HG03439 (cell line): ENCODE data around the gene EIF3B.
"Not testable (repeated sequence)": the region's sequence is repeated elsewhere in the genome, so short reads cannot be mapped to it uniquely, and the experiment has no call there.

Experiments used
- ATAC-seq: cut with Tn5 transposase; IDR thresholded peaks from one replicate; pipeline ENCODE4 v1.9.1; 2021; ENCODE audit warnings: mild to moderate bottlenecking, moderate library complexity; ENCODE audit not compliant: unreplicated experiment

The EIF3B gene

DNA sequence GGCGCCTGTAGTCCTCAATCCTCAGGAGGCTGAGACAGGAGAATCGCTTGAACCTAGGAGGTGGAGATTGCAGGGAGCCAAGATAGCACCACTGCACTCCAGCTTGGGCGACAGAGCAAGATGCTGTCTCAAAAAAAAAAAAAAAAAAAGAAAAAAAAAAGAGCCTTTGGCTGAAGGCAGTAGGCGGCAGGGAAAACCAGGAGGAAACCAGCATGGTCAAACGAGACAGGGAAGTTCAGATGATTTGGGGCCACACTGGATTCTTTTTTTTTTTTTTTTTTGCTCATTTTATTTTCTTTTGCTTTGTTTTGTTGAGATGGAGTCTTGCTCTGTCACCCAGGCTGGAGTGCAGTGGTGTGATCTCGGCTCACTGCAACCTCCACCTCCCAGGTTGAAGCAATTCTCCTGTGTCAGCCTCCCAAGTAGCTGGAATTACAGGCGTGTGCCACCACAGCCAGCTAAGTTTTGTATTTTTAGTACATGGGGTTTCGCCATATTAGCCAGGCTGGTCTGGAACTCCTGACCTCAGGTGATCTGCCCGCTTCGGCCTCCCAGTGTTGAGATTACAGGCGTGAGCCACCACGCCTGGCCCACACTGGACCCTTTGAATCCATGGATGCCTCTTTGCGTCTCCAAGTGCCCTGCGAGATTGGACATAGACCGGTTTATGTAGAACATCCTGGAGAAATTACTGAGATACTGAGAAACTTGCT, 7.1 kb upstream of the EIF3B start:
- ATAC-seq = not testable (repeated sequence)

DNA sequence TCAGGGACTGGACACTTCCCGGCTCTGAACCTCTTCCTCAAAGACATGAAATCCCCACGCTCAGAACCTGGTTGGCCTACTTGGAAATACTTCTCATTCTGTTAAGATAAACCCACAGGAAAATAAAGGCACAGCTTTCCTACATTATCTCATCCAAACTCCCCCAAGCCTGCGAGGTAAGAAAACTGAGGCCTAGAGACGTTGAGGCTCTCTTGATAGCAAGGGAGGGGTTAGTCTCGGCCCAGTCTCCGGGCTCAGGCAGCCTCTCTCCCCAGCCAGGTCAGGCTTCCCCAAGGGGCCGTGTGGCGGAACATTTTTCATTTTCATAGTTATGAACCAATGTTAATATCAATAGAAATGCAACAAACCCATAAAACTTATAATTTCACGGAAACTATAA, 4.6 kb upstream of the EIF3B start:
- ATAC-seq = no peak

DNA sequence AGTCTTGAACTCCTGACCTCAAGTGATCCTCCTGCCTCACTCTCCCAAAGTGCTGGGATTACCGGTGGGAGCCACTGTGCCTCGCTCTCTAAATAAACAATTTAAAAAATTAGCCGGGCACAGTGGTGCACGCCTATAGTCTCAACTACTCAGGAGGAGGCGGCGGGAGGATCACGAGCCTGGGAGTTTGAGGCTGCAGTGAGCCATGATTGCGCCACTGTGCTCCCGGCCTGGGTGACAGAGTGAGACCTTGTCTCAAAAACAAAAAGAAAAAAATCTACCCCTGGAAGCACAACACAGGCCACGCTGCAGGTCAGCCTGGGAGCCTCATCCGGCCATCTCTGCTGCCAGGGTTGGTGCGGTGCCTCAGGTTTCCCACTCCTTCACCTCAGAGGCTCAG, 3.8 kb upstream of the EIF3B start:
- no peak for ATAC-seq

DNA sequence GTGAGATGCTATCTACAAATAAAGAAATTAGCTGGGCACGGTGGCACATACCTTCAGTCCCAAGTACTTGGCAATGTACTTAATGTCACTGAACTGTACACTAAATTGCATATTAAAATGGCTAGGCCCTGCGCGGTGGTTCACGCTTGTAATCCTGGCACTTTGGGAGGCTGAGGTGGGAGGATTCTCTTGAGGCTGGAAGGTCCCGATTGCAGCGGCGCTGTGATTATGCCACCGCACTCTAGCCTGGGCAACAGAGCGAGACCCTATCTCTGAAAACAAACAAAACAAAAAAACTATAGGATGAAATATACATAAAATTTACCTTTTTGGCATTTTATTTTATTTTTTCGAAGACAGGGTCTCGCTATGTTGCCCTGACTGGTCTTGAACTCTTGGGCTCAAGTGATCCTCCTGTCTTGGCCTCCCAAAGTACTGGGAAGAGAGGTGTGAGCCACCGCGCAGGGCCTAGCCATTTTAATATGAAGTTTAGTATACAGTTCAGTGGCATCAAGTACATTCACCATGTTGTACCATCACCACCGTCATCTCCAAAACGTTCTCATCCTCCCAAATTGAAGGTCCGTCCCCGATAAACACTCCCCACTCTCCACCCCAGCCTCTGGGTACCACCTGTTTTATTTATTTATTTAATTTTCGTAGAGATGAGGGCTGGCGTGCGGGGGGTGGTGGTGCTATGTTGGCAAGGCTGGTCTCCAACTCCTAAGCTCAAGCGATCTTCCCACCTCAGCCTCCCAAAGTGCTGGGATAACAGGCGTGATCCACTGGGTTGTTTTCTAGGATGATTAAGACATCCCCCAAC, 1.3 kb upstream of the EIF3B start:
- ATAC-seq = no peak

DNA sequence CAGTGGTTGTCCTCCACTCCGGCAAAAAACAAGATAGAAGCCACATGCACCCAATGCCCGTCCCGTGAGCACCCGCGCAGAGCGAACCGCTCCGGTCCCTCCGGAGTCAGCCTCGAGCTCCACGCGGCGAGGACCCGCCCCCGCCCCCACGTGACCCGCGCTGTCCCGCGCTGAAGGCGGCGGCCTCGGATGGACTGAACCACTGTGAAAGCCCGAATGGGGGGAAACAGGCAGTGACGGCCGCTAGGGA, 766 bp upstream of the EIF3B start:
- ATAC-seq = peak; percentile 56

DNA sequence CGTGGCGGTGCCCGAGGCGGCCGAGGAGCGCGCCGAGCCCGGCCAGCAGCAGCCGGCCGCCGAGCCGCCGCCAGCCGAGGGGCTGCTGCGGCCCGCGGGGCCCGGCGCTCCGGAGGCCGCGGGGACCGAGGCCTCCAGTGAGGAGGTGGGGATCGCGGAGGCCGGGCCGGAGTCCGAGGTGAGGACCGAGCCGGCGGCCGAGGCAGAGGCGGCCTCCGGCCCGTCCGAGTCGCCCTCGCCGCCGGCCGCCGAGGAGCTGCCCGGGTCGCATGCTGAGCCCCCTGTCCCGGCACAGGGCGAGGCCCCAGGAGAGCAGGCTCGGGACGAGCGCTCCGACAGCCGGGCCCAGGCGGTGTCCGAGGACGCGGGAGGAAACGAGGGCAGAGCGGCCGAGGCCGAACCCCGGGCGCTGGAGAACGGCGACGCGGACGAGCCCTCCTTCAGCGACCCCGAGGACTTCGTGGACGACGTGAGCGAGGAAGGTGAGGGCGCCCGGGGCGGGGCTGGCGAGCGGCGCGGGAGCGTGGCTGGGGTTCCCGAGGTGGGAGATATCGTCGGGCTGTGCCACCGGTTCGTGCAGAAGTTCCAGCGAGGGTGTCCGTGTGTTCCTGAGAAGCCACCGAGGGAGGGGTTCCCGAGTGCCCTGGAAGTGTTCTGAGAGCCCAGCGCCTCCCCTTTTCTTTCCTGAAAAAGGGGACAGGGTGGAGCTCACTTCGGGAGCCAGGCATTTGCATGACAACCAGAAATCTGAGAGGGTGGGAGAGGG, 495 bp downstream of the EIF3B start:
- ATAC-seq = peak; percentile 26

DNA sequence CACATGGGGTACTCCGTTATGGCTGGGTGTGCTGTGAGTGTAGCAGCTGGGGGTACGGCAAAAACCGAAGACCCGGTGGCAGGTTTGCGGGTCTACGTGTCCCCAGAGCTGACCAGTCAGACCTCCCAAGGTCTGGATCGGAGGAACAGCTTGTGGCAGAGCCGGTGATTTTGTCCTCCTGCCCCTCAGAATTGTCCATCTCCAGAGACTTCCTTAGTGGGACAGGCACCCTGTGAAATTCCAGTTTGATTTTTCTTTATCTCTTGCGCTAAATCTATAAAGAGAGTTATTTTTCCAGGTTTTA, 1.0 kb downstream of the EIF3B start:
- no peak for ATAC-seq

DNA sequence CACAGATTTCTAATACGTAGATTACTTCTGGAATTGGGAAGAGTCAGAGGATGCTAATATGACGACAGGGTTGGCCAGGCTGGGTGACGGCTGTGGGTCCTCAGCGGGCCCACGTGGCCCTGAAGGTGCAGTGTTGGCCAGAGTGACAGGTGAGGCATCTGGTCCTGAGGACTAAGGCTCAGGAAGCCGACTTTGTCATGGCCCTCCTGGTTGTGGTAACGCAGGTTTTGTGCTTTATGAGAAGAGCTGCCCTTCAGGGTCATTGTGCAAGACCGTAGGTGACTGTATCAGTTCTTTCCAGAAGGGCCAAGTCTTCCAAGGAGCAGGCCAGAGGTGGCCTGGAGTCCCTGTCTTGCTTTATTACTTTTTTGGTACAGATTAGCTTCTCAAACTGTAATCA, 2.5 kb downstream of the EIF3B start:
- ATAC-seq = no peak

DNA sequence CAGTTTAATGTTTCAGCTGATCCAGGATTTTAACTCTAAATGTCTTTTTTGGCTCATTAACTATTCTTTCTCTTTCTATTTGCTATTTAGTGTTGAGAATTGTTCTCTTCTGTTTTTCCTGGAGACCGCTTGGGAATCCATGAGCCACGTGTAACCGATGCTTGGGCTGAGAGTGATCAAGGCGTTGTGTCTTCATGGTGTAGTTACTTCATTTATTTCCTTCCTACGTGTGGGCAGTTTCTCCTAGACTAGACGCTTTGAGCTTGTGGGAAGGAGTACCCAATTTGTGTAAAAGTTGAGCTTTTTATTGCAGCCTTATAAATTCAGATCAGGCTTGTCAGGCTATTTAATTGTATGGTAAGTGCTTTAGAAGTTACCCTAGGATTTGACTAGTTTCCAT, 2.9 kb downstream of the EIF3B start:
- no peak for ATAC-seq

DNA sequence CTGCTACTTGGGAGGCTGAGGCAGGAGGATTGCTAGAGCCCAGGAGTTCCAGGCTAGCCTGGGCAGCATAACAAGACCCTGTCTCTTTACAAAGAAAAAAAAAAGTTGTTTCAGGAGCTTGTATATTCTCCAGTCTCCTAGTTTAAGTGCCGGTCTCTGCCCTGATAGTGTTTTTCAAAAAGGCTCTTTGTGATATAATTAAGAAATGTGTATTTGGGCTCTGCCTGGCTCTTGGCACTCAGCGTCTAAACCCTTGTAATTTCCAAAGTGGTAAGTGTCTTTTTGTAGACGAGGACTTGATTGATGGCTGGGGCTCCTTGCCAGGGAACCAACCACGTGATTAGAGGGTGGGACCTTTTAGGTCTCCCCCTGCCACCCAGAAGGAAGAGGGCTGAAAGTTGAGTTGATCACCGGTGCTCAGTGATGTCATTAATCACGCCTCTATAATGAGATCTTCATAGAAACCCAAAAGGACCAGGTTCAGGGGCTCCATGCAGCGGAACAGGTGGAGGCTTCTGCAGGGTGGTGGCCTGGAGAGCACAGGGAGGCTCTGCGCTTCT, 4.4 kb downstream of the EIF3B start:
- ATAC-seq = no peak

DNA sequence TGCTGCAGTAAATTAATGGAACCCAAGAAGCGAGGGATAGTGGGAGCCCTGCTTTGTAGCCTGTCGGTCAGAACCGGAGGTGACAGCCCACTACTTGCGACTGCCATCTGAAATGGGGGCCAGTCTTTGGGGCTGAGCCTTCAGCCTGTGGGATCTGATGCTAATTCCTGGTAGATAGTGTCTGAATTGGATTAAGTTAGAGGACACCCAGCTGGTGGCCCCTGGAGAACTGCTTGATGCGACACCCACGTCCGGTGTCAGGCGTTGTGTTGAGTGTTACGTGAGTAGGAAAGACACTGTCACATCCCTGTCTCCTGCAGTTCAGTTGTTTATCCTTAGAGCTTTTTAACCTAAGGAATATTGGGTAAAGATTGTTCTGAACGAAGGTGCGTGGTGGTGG, 5.0 kb downstream of the EIF3B start:
- ATAC-seq = no peak

DNA sequence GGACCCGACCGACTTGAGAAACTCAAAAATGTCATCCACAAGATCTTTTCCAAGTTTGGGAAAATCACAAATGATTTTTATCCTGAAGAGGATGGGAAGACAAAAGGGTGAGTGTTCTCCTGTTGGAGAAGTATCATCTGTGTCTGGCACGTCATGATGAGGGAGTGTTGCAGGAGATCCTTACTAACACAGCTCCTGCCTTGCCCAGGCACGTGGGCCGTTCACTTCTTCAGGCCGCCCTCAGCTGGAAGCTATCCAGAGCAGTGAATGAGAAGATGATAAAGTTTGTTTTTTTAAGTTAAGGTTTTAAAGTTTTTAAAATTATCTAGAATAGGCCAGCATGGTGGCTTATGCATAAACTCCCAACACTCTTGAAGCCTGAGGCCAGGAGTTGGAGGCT, 6.2 kb downstream of the EIF3B start:
- no peak for ATAC-seq

DNA sequence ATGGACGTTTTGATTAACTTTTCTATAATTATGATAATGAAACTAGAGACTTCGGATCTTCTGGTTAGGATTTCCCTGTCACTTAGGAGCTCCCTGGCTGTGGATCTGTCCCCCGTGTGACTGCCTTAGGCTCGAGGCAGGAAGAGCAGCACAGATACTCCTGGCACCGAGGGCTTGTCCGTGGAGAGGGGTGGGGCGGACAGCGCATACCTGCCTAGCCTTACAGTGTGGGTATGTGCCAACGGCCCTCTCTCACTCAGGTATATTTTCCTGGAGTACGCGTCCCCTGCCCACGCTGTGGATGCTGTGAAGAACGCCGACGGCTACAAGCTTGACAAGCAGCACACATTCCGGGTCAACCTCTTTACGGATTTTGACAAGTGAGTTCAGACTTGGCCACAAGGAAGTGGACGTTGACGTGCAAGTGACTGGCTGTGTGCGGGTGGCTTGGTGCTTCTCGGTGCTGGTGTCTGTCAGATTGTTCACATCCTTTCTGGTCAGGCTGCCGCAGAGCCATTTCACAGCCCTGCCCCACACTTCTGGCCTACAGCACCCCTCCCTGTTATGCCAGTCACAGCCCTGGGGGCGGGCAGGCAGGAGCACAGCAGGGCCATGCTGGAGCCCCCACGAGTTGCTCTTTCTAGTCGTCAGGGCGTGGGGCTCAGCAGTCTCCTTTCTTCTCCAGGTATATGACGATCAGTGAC, 7.9 kb downstream of the EIF3B start:
- no peak for ATAC-seq

DNA sequence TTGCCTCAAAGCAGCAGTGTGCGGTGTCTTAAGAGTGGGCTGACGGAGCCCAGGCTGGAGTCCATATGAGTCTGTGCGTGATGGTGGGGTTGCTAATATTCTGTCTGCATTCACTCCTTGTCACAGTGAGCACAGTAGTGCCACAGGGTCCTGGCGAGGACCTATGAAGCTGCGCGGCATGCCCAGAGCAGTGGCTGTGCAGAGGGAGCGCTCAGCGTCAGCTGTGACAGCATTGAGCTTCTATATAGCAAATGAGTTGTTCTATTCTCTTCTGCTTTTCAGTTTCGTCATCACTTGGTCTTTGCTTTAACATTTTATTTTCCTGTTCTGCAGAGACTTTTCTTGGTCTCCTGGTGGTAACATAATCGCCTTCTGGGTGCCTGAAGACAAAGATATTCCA, 14.5 kb downstream of the EIF3B start:
- ATAC-seq = no peak

DNA sequence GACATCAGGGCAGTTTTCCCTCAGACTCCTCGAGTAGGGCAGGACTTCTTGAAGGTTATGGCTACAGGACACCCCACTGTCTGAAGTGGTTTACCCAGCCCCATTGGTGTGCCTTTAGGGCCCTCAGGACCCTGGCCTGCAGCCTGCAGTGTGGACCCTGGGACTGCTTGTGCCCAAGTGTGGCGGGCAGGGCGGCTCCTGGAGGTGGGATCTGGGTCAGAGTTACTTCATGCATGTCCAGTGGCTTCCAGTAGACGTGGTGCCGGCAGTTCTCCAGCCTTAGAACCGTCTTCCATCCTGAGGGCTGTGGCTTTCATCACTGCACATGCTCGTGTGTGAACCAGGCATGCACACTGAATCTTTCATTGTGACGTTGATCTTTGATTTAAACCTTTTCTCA, 16.7 kb downstream of the EIF3B start:
- ATAC-seq = no peak

DNA sequence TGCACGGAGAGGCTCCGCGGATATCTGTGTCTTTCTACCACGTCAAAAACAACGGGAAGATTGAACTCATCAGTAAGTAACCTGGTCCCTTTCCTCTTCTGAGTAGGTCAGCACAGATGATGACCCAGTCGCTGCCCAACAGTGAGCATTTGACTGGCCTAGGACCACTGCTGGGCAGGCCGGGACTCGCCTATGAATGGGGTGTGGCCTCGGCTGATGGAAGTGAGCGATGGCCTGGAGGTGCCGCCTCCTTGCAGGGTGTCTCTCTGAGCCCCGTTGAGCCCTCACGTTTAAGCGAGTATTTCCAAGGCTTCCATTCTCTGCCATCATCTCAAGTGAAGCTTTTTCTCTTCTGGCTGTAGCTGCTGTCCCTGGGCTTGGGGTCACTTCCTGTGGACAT, 18.1 kb downstream of the EIF3B start:
- no peak for ATAC-seq

DNA sequence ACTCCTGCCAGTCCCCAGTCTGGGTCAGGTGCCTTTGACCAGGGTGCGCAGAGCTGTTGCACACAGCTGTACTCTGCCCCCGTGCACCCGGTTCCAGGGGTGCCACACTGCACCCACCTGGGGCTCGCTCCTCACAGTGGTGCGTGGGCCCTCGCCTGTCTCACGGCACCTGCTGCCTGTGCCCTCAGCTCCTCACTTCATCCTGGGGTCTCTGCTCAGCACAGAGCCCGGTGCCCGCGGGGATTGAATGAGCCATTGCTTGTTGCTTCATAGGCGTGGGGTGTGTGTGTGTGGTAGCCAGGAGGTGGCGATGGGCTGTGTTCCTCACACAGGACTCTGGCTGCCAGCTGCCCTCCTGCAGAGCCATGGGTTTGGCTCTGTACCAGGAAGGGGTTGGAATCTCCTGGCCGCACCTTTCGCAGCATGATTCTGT, 18.5 kb downstream of the EIF3B start:
- no peak for ATAC-seq

DNA sequence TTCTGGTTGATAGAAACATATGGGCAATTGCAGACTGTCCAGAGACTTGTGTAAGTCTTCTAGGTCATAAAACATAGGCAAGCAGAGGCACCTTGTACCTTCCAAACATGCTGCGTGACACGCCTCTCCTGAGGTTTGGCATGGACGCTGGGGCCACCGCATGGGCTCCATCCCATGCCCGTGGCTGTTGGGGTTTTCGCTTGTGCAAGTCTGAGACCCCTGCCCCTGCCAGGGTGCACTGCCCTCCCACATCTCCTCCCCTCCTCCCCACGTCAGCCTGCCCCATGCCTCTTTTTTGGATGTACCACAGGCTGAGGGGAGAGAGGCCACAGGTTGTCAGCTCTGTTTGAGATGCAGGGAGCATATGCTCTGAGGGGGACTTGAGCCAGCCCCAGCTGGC, 19.0 kb downstream of the EIF3B start:
- ATAC-seq = no peak

DNA sequence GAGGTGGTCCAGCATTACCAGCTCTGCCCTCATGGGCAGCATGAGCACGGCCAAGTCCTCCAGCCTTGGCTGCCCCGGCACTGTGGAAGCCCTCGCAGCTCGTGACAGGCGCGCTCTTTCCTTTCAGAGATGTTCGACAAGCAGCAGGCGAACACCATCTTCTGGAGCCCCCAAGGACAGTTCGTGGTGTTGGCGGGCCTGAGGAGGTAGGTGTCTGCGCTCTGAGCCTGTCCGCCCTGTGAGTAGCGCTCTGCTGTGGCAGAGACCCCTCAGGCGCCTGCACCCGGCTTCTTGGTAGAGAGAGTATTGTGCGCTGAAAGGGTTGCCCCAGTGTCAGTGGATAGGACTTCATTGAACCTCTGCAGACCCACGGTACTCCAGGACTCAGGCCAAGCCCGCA, 19.8 kb downstream of the EIF3B start:
- no peak for ATAC-seq

DNA sequence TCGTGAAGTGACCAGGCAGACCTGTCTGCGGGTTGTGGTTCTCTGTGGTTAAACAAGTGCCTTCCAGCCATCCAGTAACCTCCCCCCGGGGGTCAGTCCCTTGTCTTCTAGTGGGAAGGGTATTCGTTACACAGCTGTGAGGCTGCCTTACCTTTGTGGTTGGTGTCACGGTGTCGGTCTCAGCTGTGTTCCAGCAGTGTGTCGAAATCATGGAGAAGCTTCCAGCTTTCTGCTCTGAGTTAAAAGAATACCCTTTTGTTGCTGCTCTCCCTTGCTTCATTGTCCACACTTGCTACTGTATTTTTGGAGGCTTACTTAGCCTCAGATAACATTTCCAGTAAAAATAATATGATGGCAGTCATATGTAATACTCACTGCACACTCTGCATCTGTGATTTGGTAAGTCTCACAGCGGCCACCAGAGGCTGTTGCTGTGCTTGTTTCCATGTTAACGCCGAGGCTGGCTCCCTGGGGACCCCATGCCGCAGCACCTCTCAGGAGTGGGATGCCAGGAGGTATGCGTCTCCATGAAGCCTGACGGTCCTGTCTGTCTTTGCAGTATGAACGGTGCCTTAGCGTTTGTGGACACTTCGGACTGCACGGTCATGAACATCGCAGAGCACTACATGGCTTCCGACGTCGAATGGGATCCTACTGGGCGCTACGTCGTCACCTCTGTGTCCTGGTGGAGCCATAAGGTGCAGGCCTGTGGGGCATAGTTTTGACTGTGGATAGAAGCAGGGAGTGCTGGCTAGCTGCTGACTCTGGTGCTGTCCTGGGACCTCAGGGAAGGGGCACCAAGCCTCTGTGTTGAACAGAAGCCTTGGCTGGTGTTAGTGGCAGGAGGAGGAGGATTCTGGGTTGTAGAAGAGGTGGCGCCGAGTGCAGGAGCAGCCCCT, 20.5 kb downstream of the EIF3B start:
- ATAC-seq = no peak
